AG08396 (cell line): ENCODE data around the gene PIGU.
A peak's percentile ranks its signal among the peaks of the same experiment; 100 is the strongest.
"Not testable (repeated sequence)": the region's sequence is repeated elsewhere in the genome, so short reads cannot be mapped to it uniquely, and the experiment has no call there.

Source experiments
- DNase-seq: peaks from one replicate; pipeline ENCODE4 v3.0.0; 2012; ENCODE audit warnings: low spot score, mixed read lengths

Gene PIGU

DNA sequence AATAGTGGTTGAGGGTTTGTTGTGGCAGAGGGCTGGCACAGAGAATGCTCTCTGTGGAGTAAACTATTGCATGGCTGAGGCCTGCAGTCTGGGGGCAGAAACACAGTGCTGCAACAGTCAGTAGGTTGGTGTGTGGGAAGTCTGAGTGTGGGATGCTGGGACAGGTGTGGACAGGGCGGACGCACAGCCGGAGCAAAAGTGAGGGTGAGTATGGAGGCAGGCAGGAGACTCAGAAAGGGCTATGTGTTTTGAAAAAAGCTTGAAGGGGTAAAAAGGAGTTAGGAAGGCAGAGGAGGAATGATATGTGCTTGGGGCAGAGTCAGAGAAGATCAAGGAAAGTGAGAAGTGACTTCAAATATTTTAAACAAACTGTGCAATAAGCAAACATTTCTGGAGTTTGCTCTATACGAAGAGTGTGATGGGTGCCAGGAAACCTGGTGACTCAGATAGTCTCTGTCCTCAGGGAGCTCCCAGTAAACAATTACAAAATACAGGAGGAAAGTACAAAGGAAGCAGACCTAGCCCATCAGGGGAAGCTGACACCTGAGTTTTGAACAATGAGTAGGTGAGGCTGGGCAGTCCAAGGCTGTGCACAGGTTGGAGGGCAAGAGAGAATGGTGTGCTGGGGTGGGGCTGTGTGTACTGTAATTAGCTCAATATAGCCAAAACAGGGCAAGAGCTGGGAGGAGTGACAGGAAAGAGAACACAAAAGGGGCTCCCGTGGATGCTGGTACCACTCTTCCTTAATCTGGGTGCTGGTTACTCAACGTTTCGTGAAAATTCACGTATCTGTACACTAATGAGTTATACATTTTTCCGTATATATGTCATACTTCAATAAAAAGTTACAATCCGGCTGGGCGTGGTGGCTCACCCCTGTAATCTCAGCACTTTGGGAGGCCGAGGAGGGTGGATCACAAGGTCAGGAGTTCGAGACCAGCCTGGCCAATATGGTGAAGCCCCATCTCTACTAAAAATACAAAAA, 55.2 kb downstream of the PIGU start:
- DNase-seq: no peak

GRCh38 chr20:34621036-34621343, 55.9 kb downstream of the PIGU start:
- DNase-seq: no peak

- DNase-seq: no peak
Observed at GRCh38 chr20:34618676-34619075, 58.2 kb downstream of the PIGU start.

- not testable (repeated sequence) for DNase-seq
Observed at GRCh38 chr20:34616913-34617312, 60.0 kb downstream of the PIGU start.

GRCh38 chr20:34615477-34615876, 61.4 kb downstream of the PIGU start:
- DNase-seq: no peak

- not testable (repeated sequence) for DNase-seq
Observed at GRCh38 chr20:34611976-34612375, 64.9 kb downstream of the PIGU start.

- DNase-seq: no peak
Observed at GRCh38 chr20:34607066-34607465, 69.8 kb downstream of the PIGU start.

GRCh38 chr20:34604980-34605788, 71.7 kb downstream of the PIGU start:
- DNase-seq: peak; percentile 45

DNA sequence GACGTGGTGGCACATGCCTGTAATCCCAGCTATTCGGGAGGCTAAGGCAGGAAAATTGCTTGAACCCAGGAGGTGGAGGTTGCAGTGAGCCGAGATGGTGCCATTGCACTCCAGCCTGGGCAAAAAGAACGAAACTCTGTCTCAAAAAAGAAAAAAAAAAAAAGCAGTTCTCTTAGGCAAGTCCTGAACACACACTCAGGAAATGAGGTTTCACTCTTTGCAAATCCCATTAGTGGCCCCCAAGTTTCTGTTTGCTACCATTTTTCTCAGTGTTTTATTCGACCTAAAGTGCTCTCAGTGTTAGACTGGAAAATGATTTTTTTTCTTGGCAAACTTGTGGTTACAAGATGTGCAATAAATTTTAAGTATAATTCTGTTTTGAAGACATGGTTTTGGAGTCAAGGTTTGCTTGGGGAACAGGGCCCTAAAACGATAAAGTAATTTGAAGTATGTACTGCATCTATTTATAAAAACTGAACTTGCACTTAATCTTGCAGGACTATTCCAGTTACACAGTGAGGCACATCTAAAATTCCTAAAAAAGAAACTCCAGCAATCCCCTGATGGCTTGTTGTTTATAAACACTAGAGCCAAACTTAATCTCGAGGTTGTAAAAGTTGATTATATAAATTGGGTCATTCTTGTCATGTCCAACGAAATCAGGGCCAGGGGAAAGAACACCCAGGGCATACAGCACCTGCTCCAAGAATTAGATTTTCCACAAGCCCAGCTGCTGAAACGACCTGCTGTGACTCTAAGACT, 75.8 kb downstream of the PIGU start:
- DNase-seq: no peak

- DNase-seq: no peak
Observed at GRCh38 chr20:34595377-34596184, 81.3 kb downstream of the PIGU start.

DNA sequence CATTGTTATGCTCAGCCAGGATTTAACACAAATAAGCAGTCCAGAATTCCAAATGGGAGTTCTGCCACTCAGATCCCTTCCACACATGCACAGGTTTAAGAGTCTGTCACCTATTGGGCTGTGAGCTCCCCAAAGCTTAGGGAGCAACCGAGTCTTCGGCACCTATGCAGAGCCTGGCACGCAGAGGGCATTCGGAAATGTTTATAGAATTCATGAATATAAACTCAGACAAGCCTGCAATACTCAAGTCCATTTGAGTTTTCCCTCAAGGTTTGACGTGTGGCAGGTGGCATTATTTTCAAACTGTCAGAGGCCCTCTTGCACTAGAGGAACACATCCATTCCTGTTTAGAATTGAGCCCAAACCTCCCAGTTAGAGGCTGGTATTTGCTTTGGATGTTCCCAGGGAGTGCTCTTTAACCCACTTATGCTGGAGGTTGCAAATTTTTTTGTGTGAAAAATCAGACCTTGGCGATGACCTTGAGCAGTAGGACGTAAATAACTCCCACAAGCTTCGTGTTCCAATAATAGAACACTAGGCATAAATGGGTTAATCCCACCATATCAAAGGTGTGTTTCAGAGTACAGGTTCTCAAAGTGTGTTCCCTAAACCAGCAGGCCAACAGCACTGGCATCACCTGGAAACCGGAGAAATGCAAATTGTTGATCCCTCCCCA, 90.3 kb downstream of the PIGU start:
- no peak for DNase-seq

DNA sequence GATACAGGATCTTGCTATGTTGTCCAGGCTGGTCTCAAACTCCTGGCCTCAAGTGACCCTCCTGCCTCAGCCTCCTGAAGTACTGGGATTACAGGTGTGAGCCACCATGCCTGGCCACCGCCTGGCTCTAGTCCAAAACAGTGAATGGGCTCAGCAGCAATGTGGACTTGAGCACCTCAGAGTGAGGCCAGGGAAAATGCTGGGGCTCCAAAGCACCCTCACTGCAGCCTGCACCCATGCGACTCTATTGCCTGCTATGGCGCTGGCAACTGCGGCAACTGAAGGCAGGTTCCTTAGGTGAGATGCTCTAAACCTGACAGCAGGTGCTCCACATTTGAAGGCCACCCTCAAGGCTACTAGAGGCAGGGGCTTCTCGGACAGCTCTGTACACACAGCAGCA, 91.9 kb downstream of the PIGU start:
- no peak for DNase-seq

GRCh38 chr20:34583544-34583943, 93.3 kb downstream of the PIGU start:
- DNase-seq: no peak

DNA sequence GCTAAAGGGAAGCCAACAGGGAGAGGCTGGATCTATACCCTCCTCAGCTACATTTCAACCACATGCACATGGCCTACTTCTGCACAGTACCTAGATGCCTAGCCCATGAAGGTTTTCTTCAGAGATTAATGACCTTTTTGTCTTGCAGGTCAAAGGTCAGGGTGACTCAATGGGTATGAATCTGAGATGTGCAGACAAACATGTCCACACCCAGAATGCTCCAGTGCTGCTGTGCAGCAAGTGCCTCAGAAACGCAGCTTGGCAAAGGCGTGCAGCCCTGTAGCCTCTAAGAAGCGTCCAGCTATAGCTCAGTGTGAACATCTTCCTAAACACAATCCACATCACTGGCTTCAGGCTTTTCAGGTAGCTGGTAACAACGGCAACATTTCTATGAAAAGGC, 94.0 kb downstream of the PIGU start:
- DNase-seq: no peak

- no peak for DNase-seq
Observed at GRCh38 chr20:34582221-34582620, 94.7 kb downstream of the PIGU start.

GRCh38 chr20:34581341-34582184, 95.3 kb downstream of the PIGU start:
- no peak for DNase-seq

GRCh38 chr20:34579979-34580940, 96.6 kb downstream of the PIGU start:
- DNase-seq: no peak

GRCh38 chr20:34579191-34579978, 97.5 kb downstream of the PIGU start:
- peak; percentile 53 for DNase-seq
